Ishikawa (cell line): ENCODE data around the gene MRM2.

Experiments
- CEBPB ChIP-seq: IDR thresholded peaks from 2 replicates; pipeline ENCODE4 v1.6.1; 2012
- CREB1 ChIP-seq: IDR thresholded peaks from 2 replicates; pipeline ENCODE4 v1.6.1; 2012; ENCODE audit warnings: low read depth
- EGR1 ChIP-seq: IDR thresholded peaks from 2 replicates; pipeline ENCODE4 v1.6.1; 2012
- EP300 ChIP-seq: IDR thresholded peaks from 2 replicates; pipeline ENCODE4 v1.6.1; 2012; ENCODE audit warnings: borderline replicate concordance
- FOXM1 ChIP-seq: IDR thresholded peaks from 2 replicates; pipeline ENCODE4 v1.6.1; 2012; ENCODE audit warnings: low read depth, borderline replicate concordance
- MAX ChIP-seq: IDR thresholded peaks from 2 replicates; pipeline ENCODE4 v1.6.1; 2012
- NFIC ChIP-seq: IDR thresholded peaks from 2 replicates; pipeline ENCODE4 v1.6.1; 2012
- RAD21 ChIP-seq: IDR thresholded peaks from 2 replicates; pipeline ENCODE4 v1.6.1; 2012; ENCODE audit warnings: low read depth
- REST ChIP-seq: IDR thresholded peaks from 2 replicates; pipeline ENCODE4 v1.6.1; 2012; ENCODE audit warnings: low read depth, mild to moderate bottlenecking
- TAF1 ChIP-seq: IDR thresholded peaks from 2 replicates; pipeline ENCODE4 v1.6.1; 2012; ENCODE audit warnings: low read depth, mild to moderate bottlenecking
- TCF12 ChIP-seq: IDR thresholded peaks from 2 replicates; pipeline ENCODE4 v1.6.1; 2012; ENCODE audit warnings: low read depth
- TEAD4 ChIP-seq: IDR thresholded peaks from 2 replicates; pipeline ENCODE4 v1.6.1; 2012
- USF1 ChIP-seq: IDR thresholded peaks from 2 replicates; pipeline ENCODE4 v1.6.1; 2012
- YY1 ChIP-seq: IDR thresholded peaks from 2 replicates; pipeline ENCODE4 v1.6.1; 2012; ENCODE audit warnings: low read depth
- ZBTB7A ChIP-seq: IDR thresholded peaks from 2 replicates; pipeline ENCODE4 v1.6.1; 2012; ENCODE audit warnings: low read depth

MRM2 gene

GRCh38 chr7:2275101-2275500 lies 33.1 kb upstream of the MRM2 start:
- TF ChIP-seq RAD21 (no peak), ZBTB7A (no peak), MAX (no peak), TCF12 (no peak), TAF1 (no peak), FOXM1 (no peak), REST (no peak)

- no peak for TF ChIP-seq TCF12
- TF ChIP-seq FOXM1: no peak
- no peak for TF ChIP-seq USF1
- TF ChIP-seq REST: no peak
- no peak for TF ChIP-seq TEAD4
- no peak for TF ChIP-seq CEBPB
- TF ChIP-seq EP300: no peak
- no peak for TF ChIP-seq MAX
- TF ChIP-seq TAF1: no peak
Measured at GRCh38 chr7:2274666-2275065, 32.7 kb upstream of the MRM2 start.

- TF ChIP-seq CEBPB (no peak), YY1 (no peak)
Measured at GRCh38 chr7:2273866-2274265, 31.9 kb upstream of the MRM2 start.

- TF ChIP-seq NFIC: no peak
- no peak for TF ChIP-seq REST
- TF ChIP-seq MAX: no peak
- TF ChIP-seq EGR1: no peak
- TF ChIP-seq USF1: no peak
- no peak for TF ChIP-seq TAF1
- TF ChIP-seq FOXM1: no peak
- TF ChIP-seq TCF12: no peak
- TF ChIP-seq ZBTB7A: no peak
- no peak for TF ChIP-seq YY1
- TF ChIP-seq RAD21: no peak
- no peak for TF ChIP-seq CEBPB
- no peak for TF ChIP-seq TEAD4
- TF ChIP-seq CREB1: no peak
- TF ChIP-seq EP300: no peak
Measured at GRCh38 chr7:2272031-2272430, 30.0 kb upstream of the MRM2 start.

GRCh38 chr7:2271273-2272026 lies 29.4 kb upstream of the MRM2 start:
- TF ChIP-seq TEAD4: no peak
- no peak for TF ChIP-seq REST
- TF ChIP-seq FOXM1: no peak
- TF ChIP-seq MAX: no peak
